K562 (cell line): Measurements from ENCODE around the gene GSTO2. TPM values are rescaled to one million over a fixed set of nuclear protein-coding genes. Genes with fewer than 3 reads are reported as not detected.

Experiments used
- ATAC-seq: fragments of 200-7000 bp; cut with Tn5 transposase; 3 replicates; pipeline ENCODE4 v1.9.1; 2020; ENCODE audit warnings: moderate library complexity
- Bru-seq: library from RNA; stranded (reverse); fragments of 400-500 nt; gene quantifications from one replicate; lab custom pipeline; 2021; lab: Mats Ljungman, UMichigan
- BruChase-seq, 2 experiments: library from RNA; stranded (reverse); fragments of 400-500 nt; gene quantifications; one replicate each; lab custom pipeline; 2021; lab: Mats Ljungman, UMichigan
- BruUV-seq: library from RNA; stranded (reverse); fragments of 400-500 nt; replicated peaks from 2 replicates; lab custom pipeline; 2021; lab: Mats Ljungman, UMichigan
- CTCF ChIA-PET: fragments of 300-600 bp; formaldehyde crosslinking; extraction: SDS; loops from one replicate; lab custom pipeline; 2021; ENCODE audit warnings: low intra/inter-chr PET ratio; lab: Yijun Ruan, JAX
- POLR2A ChIA-PET: fragments of 300-600, 350-650 bp; sonication (Branson Sonifier 250); formaldehyde crosslinking; extraction: SDS; loops from one replicate; lab custom pipeline; 2021; ENCODE audit warnings: antibody characterized with exemption, inconsistent platforms; lab: Yijun Ruan, JAX
- DNase-seq, 4 experiments: peaks; one replicate each; pipeline versions ENCODE4 v3.0.0 to v3.0.0-alpha.2; 2011 to 2018; ENCODE audit warnings: low spot score in 3 of 4, mixed read lengths in 3 of 4; ENCODE audit errors: extremely low read depth in 1 of 4
- FAIRE-seq: peaks from 2 replicates; lab custom pipeline; 2011; peaks lifted over from hg19 to GRCh38; lab: Jason Lieb, UNC
- H2AFZ ChIP-seq: 2 replicates; pipeline ENCODE4 v1.6.0; 2011; ENCODE audit warnings: low read depth, low read length, control low read depth, inconsistent platforms
- H3K27ac ChIP-seq: fragments of 200-600 bp; 3 replicates; pipeline ENCODE4 v1.8.0; 2011; ENCODE audit warnings: low read depth, mild to moderate bottlenecking, control low read depth, inconsistent platforms, low read length, moderate library complexity, mixed read lengths; ENCODE audit errors: extremely low read depth
- H3K27me3 ChIP-seq, 2 experiments: fragments of 300-600 bp in 1 of 2; 2 replicates in 1 of 2; 3 replicates in 1 of 2; pipeline versions ENCODE4 v1.6.0 to v1.8.0; 2011; ENCODE audit warnings: inconsistent platforms in 2 of 2, low read length in 2 of 2, mild to moderate bottlenecking in 1 of 2, mixed read lengths in 1 of 2, moderate library complexity in 1 of 2; ENCODE audit not compliant: control insufficient read depth in 2 of 2, insufficient read depth in 2 of 2
- H3K36me3 ChIP-seq: fragments of 300-600 bp; 3 replicates; pipeline ENCODE4 v1.8.0; 2011; ENCODE audit warnings: mild to moderate bottlenecking, low read length, inconsistent platforms; ENCODE audit not compliant: control insufficient read depth, insufficient read depth
- H3K4me1 ChIP-seq, 2 experiments: fragments of 200-600 bp in 1 of 2; replicated peaks in 1 of 2; 2 replicates in 1 of 2; 3 replicates in 1 of 2; pipeline versions ENCODE4 v1.5.1 to v1.8.0; 2011; ENCODE audit warnings: inconsistent platforms in 2 of 2, low read length in 2 of 2, mild to moderate bottlenecking in 1 of 2, mixed read lengths in 1 of 2, moderate library complexity in 1 of 2; ENCODE audit not compliant: control insufficient read depth in 2 of 2, insufficient read depth in 2 of 2
- H3K4me2 ChIP-seq: 2 replicates; pipeline ENCODE4 v1.6.1; 2011; ENCODE audit warnings: low read length, control low read depth, inconsistent platforms, mixed read lengths; ENCODE audit not compliant: insufficient read depth
- H3K4me3 ChIP-seq: fragments of 200-600 bp; sonication (generic), shearing (Covaris generic); 2 replicates; pipeline ENCODE4 v1.5.1; 2016; ENCODE audit warnings: control low read depth, inconsistent platforms
- H3K79me2 ChIP-seq: fragments of 200-600 bp; 3 replicates; pipeline ENCODE4 v1.8.0; 2011; ENCODE audit warnings: low read length, inconsistent platforms; ENCODE audit not compliant: control insufficient read depth, insufficient read depth
- H3K9ac ChIP-seq, 2 experiments: 2 replicates each; pipeline versions ENCODE4 v1.6.0 to v1.6.1; 2011; ENCODE audit warnings: low read depth in 2 of 2, low read length in 2 of 2, control low read depth in 1 of 2, inconsistent platforms in 1 of 2, mild to moderate bottlenecking in 1 of 2, mixed read lengths in 1 of 2; ENCODE audit not compliant: insufficient read depth in 1 of 2
- H3K9me1 ChIP-seq: one replicate; pipeline ENCODE4 v1.6.0; 2011; ENCODE audit warnings: inconsistent platforms, mild to moderate bottlenecking, low read length, moderate library complexity; ENCODE audit not compliant: control insufficient read depth, insufficient read depth
- H3K9me3 ChIP-seq: replicated peaks from 2 replicates; pipeline ENCODE4 v1.5.1; 2011; ENCODE audit warnings: low read depth, low read length, inconsistent platforms; ENCODE audit not compliant: control insufficient read depth, insufficient read depth
- H4K20me1 ChIP-seq: replicated peaks from 2 replicates; pipeline ENCODE4 v1.6.1; 2011; ENCODE audit warnings: low read length, inconsistent platforms, mixed read lengths; ENCODE audit not compliant: control insufficient read depth, insufficient read depth
- EGR1 ChIP-seq: fragments of 450-650 bp; conservative IDR thresholded peaks from 2 replicates; pipeline ENCODE4 v1.6.1; 2017; ENCODE audit warnings: mild to moderate bottlenecking
- MBD2 ChIP-seq: sonication (generic); IDR thresholded peaks from 2 replicates; pipeline ENCODE4 v1.6.1; 2016; ENCODE audit warnings: low read depth, borderline replicate concordance
- POLR2A ChIP-seq: fragments of 450-650 bp; conservative IDR thresholded peaks from 2 replicates; pipeline ENCODE4 v1.6.1; 2016
- SUPT5H ChIP-seq: fragments of 450-650 bp; IDR thresholded peaks from 2 replicates; pipeline ENCODE4 v1.6.1; 2016
- whole genome bisulfite sequencing: fragments of 100-300 bp; shearing (Covaris generic); methylation state at CpG from one replicate; pipeline ENCODE4 v1.1.6; 2016; ENCODE audit warnings: low coverage, mixed read lengths; ENCODE audit not compliant: insufficient coverage; ENCODE audit errors: missing lambda C conversion rate; 5-methylcytosine and 5-hydroxymethylcytosine counted together
- in situ Hi-C: fragments of 300-500 bp; cut with MboI; formaldehyde crosslinking; loops from 4 replicates; pipeline ENCODE4 v1.15.0; 2018; ENCODE audit warnings: inconsistent platforms, mixed read lengths
- intact Hi-C: fragments of 100-400 bp; cut with micrococcal nuclease; formaldehyde crosslinking; loops from 2 replicates; pipeline ENCODE4 v1.14.2; 2022
- long read RNA-seq, 3 experiments: library from polyadenylated mRNA in 2 of 3; library from RNA in 1 of 3; unstranded in 2 of 3; stranded (forward) in 1 of 3; transcript quantifications; one replicate each; pipeline ENCODE4 v2.0.0, GENCODE V29; 2019 to 2022
- polyA minus RNA-seq, 3 experiments: library from RNA; depleted of rRNA, polyadenylated mRNA; stranded (reverse); fragments of >200 nt; gene quantifications; 2 replicates each; pipeline ENCODE4 v1.2.3, GENCODE V29; 2011
- polyA plus RNA-seq, 8 experiments: library from polyadenylated mRNA; depleted of rRNA in 4 of 8; stranded (reverse) in 5 of 8; unstranded in 3 of 8; fragments of >200 nt; fragmentation: Nextera tagmentation in 2 of 8; fragmentation: Illumina TruSeq in 1 of 8; extraction: Ambion mirVana in 2 of 8; extraction: Trizol in 1 of 8; gene quantifications; 2 replicates each; pipeline versions ENCODE4 v1.2.1 to v1.2.3, GENCODE V29; 2011 to 2014; ENCODE audit warnings: inconsistent platforms in 1 of 8, missing spikeins in 1 of 8
- total RNA-seq, 7 experiments: library from RNA; depleted of rRNA in 6 of 7; stranded (reverse); fragments of >200 nt in 6 of 7; fragmentation: Illumina TruSeq in 2 of 7; extraction: Trizol in 2 of 7; gene quantifications; 2 replicates each; pipeline versions ENCODE4 v1.2.1 to v1.2.3, GENCODE V29; 2011 to 2021; ENCODE audit warnings: low replicate concordance in 1 of 7
- TF ChIP-seq, protein P1 (sequence below), 3 experiments: fragments of 200-800 bp in 1 of 3; fragments of 250-450 bp in 1 of 3; fragments of 450-650 bp in 1 of 3; sonication (Bioruptor Pico) in 1 of 3; sonication (Bioruptor generic) in 1 of 3; formaldehyde crosslinking in 1 of 3; IDR thresholded peaks; 2 replicates each; pipeline versions ENCODE4 v1.6.1 to v1.8.0; 2016 to 2022; ENCODE audit warnings: mild to moderate bottlenecking in 2 of 3, missing genetic modification characterization in 2 of 3, missing compliant biosample characterization in 1 of 3, moderate library complexity in 1 of 3
- TF ChIP-seq, protein P2 (sequence below): fragments of 250-450 bp; sonication (Bioruptor Pico); IDR thresholded peaks from 2 replicates; pipeline ENCODE4 v1.5.0; 2020; ENCODE audit warnings: mild to moderate bottlenecking, borderline replicate concordance
- TF ChIP-seq, protein P3 (sequence below): sonication (generic); formaldehyde crosslinking; IDR thresholded peaks from 2 replicates; pipeline ENCODE4 v1.8.1; 2023; ENCODE audit warnings: mild to moderate bottlenecking, missing genetic modification reagents

GSTO2 gene
- total RNA-seq (2011; cell fraction: chromatin; rRNA removed; ENCODE audit: low replicate concordance), result 0.79 and 1.1 TPM in 2 replicates
- total RNA-seq (2011; cell fraction: nucleolus; rRNA removed), result 0.79 and 1.8 TPM in 2 replicates
- total RNA-seq (2011; cell fraction: nucleoplasm; rRNA removed), result 1.2 and 2.1 TPM in 2 replicates
- 0.18 and 0.33 TPM in 2 replicates for total RNA-seq (2014; rRNA removed)
- total RNA-seq (2014; rRNA removed; fragmentation: Illumina TruSeq; extraction: Trizol), result 0.29 and 0.45 TPM in 2 replicates
- total RNA-seq (2015; rRNA removed; fragmentation: Illumina TruSeq; extraction: Trizol), result 0.30 and 0.40 TPM in 2 replicates
- total RNA-seq (2021), result 0.96 and 1.4 TPM in 2 replicates
- polyA plus RNA-seq (2011; rRNA removed), result 0.74 and 1.8 TPM in 2 replicates
- 1.4 and 2.1 TPM in 2 replicates for polyA plus RNA-seq (2011; cell fraction: cytosol; rRNA removed)
- polyA plus RNA-seq (2011; cell fraction: nucleus; rRNA removed), result 0.86 and 0.92 TPM in 2 replicates
- polyA plus RNA-seq (2012), result 0.65 and 0.80 TPM in 2 replicates
- polyA plus RNA-seq (2014; fragmentation: Illumina TruSeq; extraction: Trizol), result 0.40 and 0.78 TPM in 2 replicates
- polyA plus RNA-seq (2014; fragmentation: Nextera tagmentation; extraction: Ambion mirVana), result 1 to 10 TPM in 1 of 2 experiments, under 1 TPM in 1; 0.90 to 1.0 TPM
- polyA plus RNA-seq (2014; rRNA removed), result 1.1 and 1.7 TPM in 2 replicates
- polyA minus RNA-seq (2011; rRNA and poly(A)+ RNA removed), result 0.27 and 0.67 TPM in 2 replicates
- polyA minus RNA-seq (2011; cell fraction: cytosol; rRNA and poly(A)+ RNA removed), result 0.57 and 0.82 TPM in 2 replicates
- polyA minus RNA-seq (2011; cell fraction: nucleus; rRNA and poly(A)+ RNA removed), result 0.78 and 1.8 TPM in 2 replicates
- percentile 47 among the genes with signal in this experiment for Bru-seq, nascent RNA
- percentile 59 among the genes with signal in this experiment for BruChase-seq, experiment 1, labeled RNA remaining after a 2-hour chase
- percentile 58 among the genes with signal in this experiment for BruChase-seq, experiment 2, labeled RNA remaining after a 6-hour chase
- long read RNA-seq, experiment 1, partial matches to known transcripts, result 0 of 3 reads
- long read RNA-seq, experiment 1, other reads (novel, unspliced or antisense), result 3 of 3 reads
- long read RNA-seq, experiment 2, partial matches to known transcripts, result 0 of 1 reads
- long read RNA-seq, experiment 2, other reads (novel, unspliced or antisense), result 1 of 1 reads
- long read RNA-seq, experiment 3, result 0 reads

DNA sequence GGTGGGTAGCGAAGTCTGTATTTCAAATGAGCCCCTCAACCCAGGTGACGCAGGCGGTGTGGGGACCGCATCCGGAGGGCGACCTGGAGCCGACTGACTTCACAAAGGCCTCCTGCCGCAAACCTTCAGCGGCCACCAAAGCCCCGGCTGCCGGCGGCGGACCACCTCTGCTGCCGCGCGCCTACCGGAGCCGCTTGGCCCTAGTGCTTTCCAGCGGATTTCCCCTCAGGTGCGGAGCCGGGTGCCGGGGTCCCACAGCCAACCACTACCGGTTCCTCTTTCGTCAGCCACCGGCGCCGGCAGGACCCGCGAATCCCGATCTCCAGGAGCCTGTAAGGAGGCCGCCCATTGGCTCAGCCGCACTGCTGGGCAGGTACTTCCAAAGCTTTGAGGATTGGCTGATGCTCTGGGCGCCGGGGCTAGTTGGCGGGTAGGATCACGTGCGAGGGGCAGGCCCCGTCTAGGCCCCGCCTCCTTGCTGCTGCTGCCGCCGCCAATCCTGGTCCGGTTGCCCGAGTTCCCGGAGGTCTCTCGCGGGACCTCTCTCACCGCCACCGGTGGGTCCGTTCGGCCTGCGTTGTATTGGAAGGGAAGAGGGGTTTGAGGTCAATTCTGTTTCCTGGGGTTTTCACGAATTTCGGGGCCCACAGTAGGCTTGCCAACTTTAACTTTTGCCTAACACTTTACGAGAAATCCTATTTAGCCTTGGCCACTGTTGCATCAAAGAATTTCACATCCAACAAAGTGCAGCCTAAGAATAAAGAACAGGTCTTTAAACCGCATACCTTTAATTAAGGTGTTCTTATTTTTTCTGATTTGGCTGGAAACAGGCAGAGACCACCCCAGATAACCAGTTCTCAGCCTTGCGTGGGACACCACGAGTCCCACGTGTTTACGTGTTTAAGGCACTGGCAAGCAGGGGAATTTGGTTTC lies at the start of gene GSTO2:
GSTO2 (plus strand) TSS at position 472 of the 933 bp plus-strand sequence. CDS start 5,732 bp downstream, outside the sequence.
- intact Hi-C loops, result no loop called here
- FAIRE-seq (no peak), DNase-seq (peak in 2 of 4 experiments; percentile 13 to 29), ATAC-seq (no peak)
- Histone ChIP-seq H3K36me3 (peaks cover 54% of the 10 kb centered on the region), H4K20me1 (no peaks in the 10 kb centered on the region), H3K9me1 (no peaks in the 10 kb centered on the region), H3K4me1 (peaks cover 0 to 2% of the 10 kb centered on the region in 2 experiments; a peak in 4 of 5 replicates), H3K79me2 (0 out of 3 replicates have a peak, but pooled peaks cover under 1% of the 10 kb centered on the region), H3K27me3 (no peaks in the 10 kb centered on the region), H3K27ac (no peak within 1 kb of the TSS), H3K4me2 (no peak within 1 kb of the TSS), H3K4me3 (no peak within 1 kb of the TSS), H2AFZ (no peak within 1 kb of the TSS), H3K9me3 (no peaks in the 10 kb centered on the region; the same call in 1 of the 2 replicates), H3K9ac (no peak within 1 kb of the TSS)
- CTCF ChIA-PET, result no interaction called here
- in situ Hi-C loops, result no loop called here
- POLR2A ChIA-PET, result no interaction called here
- BruUV-seq, result no TSS peak
- WGBS, result 99% methylated on average over 21 of the region's 59 CpGs
- TF ChIP-seq, protein P1, sequence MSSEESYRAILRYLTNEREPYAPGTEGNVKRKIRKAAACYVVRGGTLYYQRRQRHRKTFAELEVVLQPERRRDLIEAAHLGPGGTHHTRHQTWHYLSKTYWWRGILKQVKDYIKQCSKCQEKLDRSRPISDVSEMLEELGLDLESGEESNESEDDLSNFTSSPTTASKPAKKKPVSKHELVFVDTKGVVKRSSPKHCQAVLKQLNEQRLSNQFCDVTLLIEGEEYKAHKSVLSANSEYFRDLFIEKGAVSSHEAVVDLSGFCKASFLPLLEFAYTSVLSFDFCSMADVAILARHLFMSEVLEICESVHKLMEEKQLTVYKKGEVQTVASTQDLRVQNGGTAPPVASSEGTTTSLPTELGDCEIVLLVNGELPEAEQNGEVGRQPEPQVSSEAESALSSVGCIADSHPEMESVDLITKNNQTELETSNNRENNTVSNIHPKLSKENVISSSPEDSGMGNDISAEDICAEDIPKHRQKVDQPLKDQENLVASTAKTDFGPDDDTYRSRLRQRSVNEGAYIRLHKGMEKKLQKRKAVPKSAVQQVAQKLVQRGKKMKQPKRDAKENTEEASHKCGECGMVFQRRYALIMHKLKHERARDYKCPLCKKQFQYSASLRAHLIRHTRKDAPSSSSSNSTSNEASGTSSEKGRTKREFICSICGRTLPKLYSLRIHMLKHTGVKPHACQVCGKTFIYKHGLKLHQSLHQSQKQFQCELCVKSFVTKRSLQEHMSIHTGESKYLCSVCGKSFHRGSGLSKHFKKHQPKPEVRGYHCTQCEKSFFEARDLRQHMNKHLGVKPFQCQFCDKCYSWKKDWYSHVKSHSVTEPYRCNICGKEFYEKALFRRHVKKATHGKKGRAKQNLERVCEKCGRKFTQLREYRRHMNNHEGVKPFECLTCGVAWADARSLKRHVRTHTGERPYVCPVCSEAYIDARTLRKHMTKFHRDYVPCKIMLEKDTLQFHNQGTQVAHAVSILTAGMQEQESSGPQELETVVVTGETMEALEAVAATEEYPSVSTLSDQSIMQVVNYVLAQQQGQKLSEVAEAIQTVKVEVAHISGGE (CRISPR knock-in tag; IDR thresholded peaks at IDR 0.05), result peak in 1 of 3 experiments; percentile 65; a peak in 1 of 6 replicates
- no peak for TF ChIP-seq MBD2
- peak; percentile 39; the same call in 1 of the 2 replicates for TF ChIP-seq SUPT5H
- TF ChIP-seq EGR1, result no peak
- TF ChIP-seq, protein P2, sequence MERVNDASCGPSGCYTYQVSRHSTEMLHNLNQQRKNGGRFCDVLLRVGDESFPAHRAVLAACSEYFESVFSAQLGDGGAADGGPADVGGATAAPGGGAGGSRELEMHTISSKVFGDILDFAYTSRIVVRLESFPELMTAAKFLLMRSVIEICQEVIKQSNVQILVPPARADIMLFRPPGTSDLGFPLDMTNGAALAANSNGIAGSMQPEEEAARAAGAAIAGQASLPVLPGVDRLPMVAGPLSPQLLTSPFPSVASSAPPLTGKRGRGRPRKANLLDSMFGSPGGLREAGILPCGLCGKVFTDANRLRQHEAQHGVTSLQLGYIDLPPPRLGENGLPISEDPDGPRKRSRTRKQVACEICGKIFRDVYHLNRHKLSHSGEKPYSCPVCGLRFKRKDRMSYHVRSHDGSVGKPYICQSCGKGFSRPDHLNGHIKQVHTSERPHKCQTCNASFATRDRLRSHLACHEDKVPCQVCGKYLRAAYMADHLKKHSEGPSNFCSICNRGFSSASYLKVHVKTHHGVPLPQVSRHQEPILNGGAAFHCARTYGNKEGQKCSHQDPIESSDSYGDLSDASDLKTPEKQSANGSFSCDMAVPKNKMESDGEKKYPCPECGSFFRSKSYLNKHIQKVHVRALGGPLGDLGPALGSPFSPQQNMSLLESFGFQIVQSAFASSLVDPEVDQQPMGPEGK (CRISPR knock-in tag), result no peak
- TF ChIP-seq POLR2A, result peak; percentile 22
- TF ChIP-seq, protein P3, sequence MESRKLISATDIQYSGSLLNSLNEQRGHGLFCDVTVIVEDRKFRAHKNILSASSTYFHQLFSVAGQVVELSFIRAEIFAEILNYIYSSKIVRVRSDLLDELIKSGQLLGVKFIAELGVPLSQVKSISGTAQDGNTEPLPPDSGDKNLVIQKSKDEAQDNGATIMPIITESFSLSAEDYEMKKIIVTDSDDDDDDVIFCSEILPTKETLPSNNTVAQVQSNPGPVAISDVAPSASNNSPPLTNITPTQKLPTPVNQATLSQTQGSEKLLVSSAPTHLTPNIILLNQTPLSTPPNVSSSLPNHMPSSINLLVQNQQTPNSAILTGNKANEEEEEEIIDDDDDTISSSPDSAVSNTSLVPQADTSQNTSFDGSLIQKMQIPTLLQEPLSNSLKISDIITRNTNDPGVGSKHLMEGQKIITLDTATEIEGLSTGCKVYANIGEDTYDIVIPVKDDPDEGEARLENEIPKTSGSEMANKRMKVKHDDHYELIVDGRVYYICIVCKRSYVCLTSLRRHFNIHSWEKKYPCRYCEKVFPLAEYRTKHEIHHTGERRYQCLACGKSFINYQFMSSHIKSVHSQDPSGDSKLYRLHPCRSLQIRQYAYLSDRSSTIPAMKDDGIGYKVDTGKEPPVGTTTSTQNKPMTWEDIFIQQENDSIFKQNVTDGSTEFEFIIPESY (CRISPR knock-in tag), result peak; percentile 97
